GM23338 (cell line): ENCODE data around the gene ECE1. TPM values are rescaled to one million over a fixed set of nuclear protein-coding genes. Genes with fewer than 3 reads are reported as not detected.

Source experiments
- ATAC-seq: fragments of 200-7000 bp; cut with Tn5 transposase; 3 replicates; pipeline ENCODE4 v1.9.1; 2020
- DNase-seq: peaks from one replicate; pipeline ENCODE4 v3.0.0-alpha.2; 2015; ENCODE audit warnings: low spot score
- H2AFZ ChIP-seq: fragments of 200-600 bp; sonication (generic); 2 replicates; pipeline ENCODE4 v1.8.0; 2016; ENCODE audit warnings: antibody characterized with exemption, mild to moderate bottlenecking, moderate library complexity
- H3F3A ChIP-seq: fragments of 200-600 bp; sonication (generic); replicated peaks from 2 replicates; pipeline ENCODE4 v1.8.0; 2017; ENCODE audit warnings: antibody characterized with exemption, mixed run types, low read depth
- H3K27ac ChIP-seq: fragments of 200-600 bp; sonication (generic); 2 replicates; pipeline ENCODE4 v1.6.1; 2016; ENCODE audit warnings: low read depth
- H3K27me3 ChIP-seq: fragments of 200-600 bp; sonication (generic); 2 replicates; pipeline ENCODE4 v1.8.0; 2016; ENCODE audit warnings: mild to moderate bottlenecking, mixed run types, moderate library complexity; ENCODE audit not compliant: insufficient read depth
- H3K36me3 ChIP-seq: fragments of 200-600 bp; sonication (generic); 2 replicates; pipeline ENCODE4 v1.8.0; 2016; ENCODE audit warnings: mild to moderate bottlenecking; ENCODE audit not compliant: insufficient read depth
- H3K4me1 ChIP-seq: fragments of 200-600 bp; sonication (generic); 2 replicates; pipeline ENCODE4 v1.8.0; 2016; ENCODE audit warnings: mild to moderate bottlenecking, moderate library complexity; ENCODE audit not compliant: insufficient read depth
- H3K4me2 ChIP-seq: fragments of 200-600 bp; sonication (generic); 2 replicates; pipeline ENCODE4 v1.7.1; 2017; ENCODE audit warnings: mixed run types
- H3K4me3 ChIP-seq: fragments of 200-600 bp; sonication (generic); 2 replicates; pipeline ENCODE4 v1.6.1; 2016; ENCODE audit warnings: mixed run types
- H3K79me2 ChIP-seq: fragments of 200-600 bp; sonication (generic); replicated peaks from 2 replicates; pipeline ENCODE4 v1.8.0; 2017; ENCODE audit warnings: mild to moderate bottlenecking; ENCODE audit not compliant: insufficient read depth
- H3K9me2 ChIP-seq: fragments of 200-600 bp; sonication (generic); 2 replicates; pipeline ENCODE4 v1.8.0; 2017; ENCODE audit not compliant: insufficient read depth
- H4K20me1 ChIP-seq: fragments of 200-600 bp; sonication (generic); replicated peaks from 2 replicates; pipeline ENCODE4 v1.8.0; 2017; ENCODE audit warnings: mild to moderate bottlenecking; ENCODE audit not compliant: insufficient read depth
- H3K27ac Mint-ChIP-seq: 2 replicates; pipeline ENCODE4 v1.8.0; 2020; ENCODE audit warnings: inconsistent platforms, mild to moderate bottlenecking, moderate library complexity, mixed read lengths
- H3K27me3 Mint-ChIP-seq: 3 replicates; pipeline ENCODE4 v1.8.0; 2022; ENCODE audit warnings: low read depth, mild to moderate bottlenecking, moderate library complexity, mixed read lengths, inconsistent platforms; ENCODE audit not compliant: insufficient read depth, poor library complexity
- H3K36me3 Mint-ChIP-seq: 3 replicates; pipeline ENCODE4 v1.8.0; 2021; ENCODE audit warnings: low read depth, mild to moderate bottlenecking, inconsistent platforms, moderate library complexity, mixed read lengths
- H3K4me1 Mint-ChIP-seq: 3 replicates; pipeline ENCODE4 v1.8.0; 2020; ENCODE audit warnings: mild to moderate bottlenecking, inconsistent platforms, mixed read lengths
- H3K4me3 Mint-ChIP-seq: 3 replicates; pipeline ENCODE4 v1.8.0; 2021; ENCODE audit warnings: moderate library complexity, mild to moderate bottlenecking, inconsistent platforms, mixed read lengths
- H3K9me3 Mint-ChIP-seq: 3 replicates; pipeline ENCODE4 v1.8.0; 2020; ENCODE audit warnings: moderate library complexity, mild to moderate bottlenecking, inconsistent platforms, mixed read lengths
- CREB1 ChIP-seq: fragments of 250-450 bp; sonication (Bioruptor Pico); IDR thresholded peaks from 2 replicates; pipeline ENCODE4 v1.5.0; 2020; ENCODE audit warnings: low read depth, mild to moderate bottlenecking, moderate library complexity
- CTCF ChIP-seq, 2 experiments: fragments of 200-600 bp in 1 of 2; sonication (generic) in 1 of 2; conservative IDR thresholded peaks; 2 replicates each; pipeline versions ENCODE4 v1.5.1 to v1.6.1; 2016 to 2017; ENCODE audit warnings: antibody characterized with exemption in 2 of 2, low read depth in 2 of 2, mild to moderate bottlenecking in 2 of 2, moderate library complexity in 1 of 2
- ETS1 ChIP-seq: IDR thresholded peaks from 2 replicates; pipeline ENCODE4 v1.6.1; 2016; ENCODE audit warnings: antibody characterized with exemption
- EZH2 ChIP-seq: fragments of 200-600 bp; sonication (generic); IDR thresholded peaks from one replicate; pipeline ENCODE4 v1.8.0; 2017; ENCODE audit warnings: antibody characterized with exemption, mild to moderate bottlenecking, low read depth; ENCODE audit not compliant: unreplicated experiment
- EZH2phosphoT487 ChIP-seq: fragments of 200-600 bp; sonication (generic); IDR thresholded peaks from one replicate; pipeline ENCODE4 v1.8.1; 2018; ENCODE audit warnings: antibody characterized with exemption; ENCODE audit not compliant: unreplicated experiment
- JUNB ChIP-seq: IDR thresholded peaks from one replicate; pipeline ENCODE4 v1.6.1; 2016; ENCODE audit warnings: antibody characterized with exemption; ENCODE audit not compliant: unreplicated experiment
- NANOG ChIP-seq: IDR thresholded peaks from 2 replicates; pipeline ENCODE4 v1.6.1; 2016; ENCODE audit warnings: antibody characterized with exemption, borderline replicate concordance
- STAT1 ChIP-seq: IDR thresholded peaks from one replicate; pipeline ENCODE4 v1.6.1; 2016; ENCODE audit warnings: antibody characterized with exemption; ENCODE audit not compliant: unreplicated experiment
- ZNF114 ChIP-seq: fragments of 250-450 bp; sonication (Bioruptor Pico); IDR thresholded peaks from 2 replicates; pipeline ENCODE4 v1.5.0; 2020; ENCODE audit warnings: mild to moderate bottlenecking, moderate library complexity
- polyA plus RNA-seq: library from polyadenylated mRNA; unstranded; fragments of >200 nt; fragmentation: Nextera tagmentation; extraction: Ambion mirVana; gene quantifications from 2 replicates; pipeline ENCODE4 v1.2.1, GENCODE V29; 2016
- total RNA-seq: library from RNA; depleted of rRNA; stranded (reverse); fragments of >200 nt; shearing (Covaris generic); gene quantifications from 2 replicates; pipeline ENCODE4 v1.2.3, GENCODE V29; 2014
- TF ChIP-seq, protein P1 (sequence below): IDR thresholded peaks from one replicate; pipeline ENCODE4 v1.6.1; 2018; ENCODE audit warnings: antibody characterized with exemption; ENCODE audit not compliant: unreplicated experiment
- TF ChIP-seq, protein P2 (sequence below): fragments of 250-450 bp; sonication (Bioruptor Pico); IDR thresholded peaks from 2 replicates; pipeline ENCODE4 v1.5.0; 2020; ENCODE audit warnings: mild to moderate bottlenecking, moderate library complexity

Gene ECE1
- total and polyA plus RNA-seq, 2 experiments from 2014 or later, result 11.0 to 45.0 TPM

- TF ChIP-seq CTCF (conservative IDR thresholded peaks at IDR 0.05; ENCODE audit: low read depth in 2 of 2), result no peak
- no peak for TF ChIP-seq ZNF114 (CRISPR knock-in tag)
- no peak for TF ChIP-seq JUNB
Measured at GRCh38 chr1:21317035-21317689, 26.9 kb upstream of the ECE1 start (continued).

- Mint-ChIP-seq H3K9me3 (no peaks in the 10 kb centered on the region), H3K4me3 (peak overlapping the region; percentile 0; the same call in 1 of the 3 replicates), H3K27me3 (peaks cover 11% of the 10 kb centered on the region), H3K27ac (peak overlapping the region; percentile 20; the same call in 1 of the 2 replicates), H3K36me3 (no peaks in the 10 kb centered on the region), H3K4me1 (peaks cover 60% of the 10 kb centered on the region)
- Histone ChIP-seq H3K36me3 (no peaks in the 10 kb centered on the region), H3K27ac (peak overlapping the region; percentile 35; the same call in 1 of the 2 replicates), H2AFZ (no peak overlapping the region), H3K4me3 (no peak overlapping the region), H3K4me1 (peaks cover 48% of the 10 kb centered on the region), H3K79me2 (peaks cover 2% of the 10 kb centered on the region; the same call in 1 of the 2 replicates), H3K4me2 (peak overlapping the region; percentile 62; the same call in 1 of the 2 replicates), H3K9me2 (no peaks in the 10 kb centered on the region), H3K27me3 (no peaks in the 10 kb centered on the region), H3F3A (0 out of 2 replicates have a peak, but pooled peaks cover 3% of the 10 kb centered on the region), H4K20me1 (no peaks in the 10 kb centered on the region; the same call in 1 of the 2 replicates)
- DNase-seq (no peak), ATAC-seq (no peak)
- TF ChIP-seq, protein P1, sequence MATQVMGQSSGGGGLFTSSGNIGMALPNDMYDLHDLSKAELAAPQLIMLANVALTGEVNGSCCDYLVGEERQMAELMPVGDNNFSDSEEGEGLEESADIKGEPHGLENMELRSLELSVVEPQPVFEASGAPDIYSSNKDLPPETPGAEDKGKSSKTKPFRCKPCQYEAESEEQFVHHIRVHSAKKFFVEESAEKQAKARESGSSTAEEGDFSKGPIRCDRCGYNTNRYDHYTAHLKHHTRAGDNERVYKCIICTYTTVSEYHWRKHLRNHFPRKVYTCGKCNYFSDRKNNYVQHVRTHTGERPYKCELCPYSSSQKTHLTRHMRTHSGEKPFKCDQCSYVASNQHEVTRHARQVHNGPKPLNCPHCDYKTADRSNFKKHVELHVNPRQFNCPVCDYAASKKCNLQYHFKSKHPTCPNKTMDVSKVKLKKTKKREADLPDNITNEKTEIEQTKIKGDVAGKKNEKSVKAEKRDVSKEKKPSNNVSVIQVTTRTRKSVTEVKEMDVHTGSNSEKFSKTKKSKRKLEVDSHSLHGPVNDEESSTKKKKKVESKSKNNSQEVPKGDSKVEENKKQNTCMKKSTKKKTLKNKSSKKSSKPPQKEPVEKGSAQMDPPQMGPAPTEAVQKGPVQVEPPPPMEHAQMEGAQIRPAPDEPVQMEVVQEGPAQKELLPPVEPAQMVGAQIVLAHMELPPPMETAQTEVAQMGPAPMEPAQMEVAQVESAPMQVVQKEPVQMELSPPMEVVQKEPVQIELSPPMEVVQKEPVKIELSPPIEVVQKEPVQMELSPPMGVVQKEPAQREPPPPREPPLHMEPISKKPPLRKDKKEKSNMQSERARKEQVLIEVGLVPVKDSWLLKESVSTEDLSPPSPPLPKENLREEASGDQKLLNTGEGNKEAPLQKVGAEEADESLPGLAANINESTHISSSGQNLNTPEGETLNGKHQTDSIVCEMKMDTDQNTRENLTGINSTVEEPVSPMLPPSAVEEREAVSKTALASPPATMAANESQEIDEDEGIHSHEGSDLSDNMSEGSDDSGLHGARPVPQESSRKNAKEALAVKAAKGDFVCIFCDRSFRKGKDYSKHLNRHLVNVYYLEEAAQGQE, result no peak
- TF ChIP-seq EZH2, result no peak
- no peak for TF ChIP-seq JUNB
- TF ChIP-seq, protein P2, sequence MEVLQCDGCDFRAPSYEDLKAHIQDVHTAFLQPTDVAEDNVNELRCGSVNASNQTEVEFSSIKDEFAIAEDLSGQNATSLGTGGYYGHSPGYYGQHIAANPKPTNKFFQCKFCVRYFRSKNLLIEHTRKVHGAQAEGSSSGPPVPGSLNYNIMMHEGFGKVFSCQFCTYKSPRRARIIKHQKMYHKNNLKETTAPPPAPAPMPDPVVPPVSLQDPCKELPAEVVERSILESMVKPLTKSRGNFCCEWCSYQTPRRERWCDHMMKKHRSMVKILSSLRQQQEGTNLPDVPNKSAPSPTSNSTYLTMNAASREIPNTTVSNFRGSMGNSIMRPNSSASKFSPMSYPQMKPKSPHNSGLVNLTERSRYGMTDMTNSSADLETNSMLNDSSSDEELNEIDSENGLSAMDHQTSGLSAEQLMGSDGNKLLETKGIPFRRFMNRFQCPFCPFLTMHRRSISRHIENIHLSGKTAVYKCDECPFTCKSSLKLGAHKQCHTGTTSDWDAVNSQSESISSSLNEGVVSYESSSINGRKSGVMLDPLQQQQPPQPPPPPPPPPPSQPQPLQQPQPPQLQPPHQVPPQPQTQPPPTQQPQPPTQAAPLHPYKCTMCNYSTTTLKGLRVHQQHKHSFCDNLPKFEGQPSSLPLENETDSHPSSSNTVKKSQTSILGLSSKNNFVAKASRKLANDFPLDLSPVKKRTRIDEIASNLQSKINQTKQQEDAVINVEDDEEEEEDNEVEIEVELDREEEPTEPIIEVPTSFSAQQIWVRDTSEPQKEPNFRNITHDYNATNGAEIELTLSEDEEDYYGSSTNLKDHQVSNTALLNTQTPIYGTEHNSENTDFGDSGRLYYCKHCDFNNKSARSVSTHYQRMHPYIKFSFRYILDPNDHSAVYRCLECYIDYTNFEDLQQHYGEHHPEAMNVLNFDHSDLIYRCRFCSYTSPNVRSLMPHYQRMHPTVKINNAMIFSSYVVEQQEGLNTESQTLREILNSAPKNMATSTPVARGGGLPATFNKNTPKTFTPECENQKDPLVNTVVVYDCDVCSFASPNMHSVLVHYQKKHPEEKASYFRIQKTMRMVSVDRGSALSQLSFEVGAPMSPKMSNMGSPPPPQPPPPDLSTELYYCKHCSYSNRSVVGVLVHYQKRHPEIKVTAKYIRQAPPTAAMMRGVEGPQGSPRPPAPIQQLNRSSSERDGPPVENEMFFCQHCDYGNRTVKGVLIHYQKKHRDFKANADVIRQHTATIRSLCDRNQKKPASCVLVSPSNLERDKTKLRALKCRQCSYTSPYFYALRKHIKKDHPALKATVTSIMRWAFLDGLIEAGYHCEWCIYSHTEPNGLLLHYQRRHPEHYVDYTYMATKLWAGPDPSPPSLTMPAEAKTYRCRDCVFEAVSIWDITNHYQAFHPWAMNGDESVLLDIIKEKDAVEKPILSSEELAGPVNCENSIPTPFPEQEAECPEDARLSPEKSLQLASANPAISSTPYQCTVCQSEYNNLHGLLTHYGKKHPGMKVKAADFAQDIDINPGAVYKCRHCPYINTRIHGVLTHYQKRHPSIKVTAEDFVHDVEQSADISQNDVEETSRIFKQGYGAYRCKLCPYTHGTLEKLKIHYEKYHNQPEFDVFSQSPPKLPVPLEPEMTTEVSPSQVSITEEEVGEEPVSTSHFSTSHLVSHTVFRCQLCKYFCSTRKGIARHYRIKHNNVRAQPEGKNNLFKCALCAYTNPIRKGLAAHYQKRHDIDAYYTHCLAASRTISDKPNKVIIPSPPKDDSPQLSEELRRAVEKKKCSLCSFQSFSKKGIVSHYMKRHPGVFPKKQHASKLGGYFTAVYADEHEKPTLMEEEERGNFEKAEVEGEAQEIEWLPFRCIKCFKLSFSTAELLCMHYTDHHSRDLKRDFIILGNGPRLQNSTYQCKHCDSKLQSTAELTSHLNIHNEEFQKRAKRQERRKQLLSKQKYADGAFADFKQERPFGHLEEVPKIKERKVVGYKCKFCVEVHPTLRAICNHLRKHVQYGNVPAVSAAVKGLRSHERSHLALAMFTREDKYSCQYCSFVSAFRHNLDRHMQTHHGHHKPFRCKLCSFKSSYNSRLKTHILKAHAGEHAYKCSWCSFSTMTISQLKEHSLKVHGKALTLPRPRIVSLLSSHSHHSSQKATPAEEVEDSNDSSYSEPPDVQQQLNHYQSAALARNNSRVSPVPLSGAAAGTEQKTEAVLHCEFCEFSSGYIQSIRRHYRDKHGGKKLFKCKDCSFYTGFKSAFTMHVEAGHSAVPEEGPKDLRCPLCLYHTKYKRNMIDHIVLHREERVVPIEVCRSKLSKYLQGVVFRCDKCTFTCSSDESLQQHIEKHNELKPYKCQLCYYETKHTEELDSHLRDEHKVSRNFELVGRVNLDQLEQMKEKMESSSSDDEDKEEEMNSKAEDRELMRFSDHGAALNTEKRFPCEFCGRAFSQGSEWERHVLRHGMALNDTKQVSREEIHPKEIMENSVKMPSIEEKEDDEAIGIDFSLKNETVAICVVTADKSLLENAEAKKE (CRISPR knock-in tag), result no peak
- no peak for TF ChIP-seq CREB1 (CRISPR knock-in tag)
- no peak for TF ChIP-seq EZH2phosphoT487
- TF ChIP-seq NANOG, result no peak
- TF ChIP-seq STAT1, result no peak
- no peak for TF ChIP-seq ETS1
Measured at GRCh38 chr1:21314743-21315396, 24.6 kb upstream of the ECE1 start.
